ENCODE measurements around the gene APOLD1. TPM values are rescaled to one million over a fixed set of nuclear protein-coding genes. Genes with fewer than 3 reads are reported as not detected.

APOLD1 gene
- polyA plus RNA-seq, 1 donor (not counting 4 experiments of a cell fraction or from before 2014, with no cell fraction given) = 0.34 TPM

GRCh38 chr12:12811343-12811742 is 25.9 kb downstream of the APOLD1 start:
- H3K9ac ChIP-seq (ENCODE audit: control insufficient read depth, extremely low read depth, insufficient read depth, low read length) = no peak overlapping the region
- dilution Hi-C loops (cut with MboI; ENCODE audit: extremely low pct_ligation_motif_present, low sequenced_read_pairs) = no loop called here
- H3K79me2 ChIP-seq (ENCODE audit: control insufficient read depth, insufficient read depth, low read length) = peaks cover 32% of the 10 kb centered on the region
- peaks cover 1 to 6% of the 10 kb centered on the region in 2 experiments for H3K36me3 ChIP-seq (ENCODE audit: control insufficient read depth in 2 of 2, extremely low read depth in 1 of 2, insufficient read depth in 2 of 2, low read length in 2 of 2)
- no peak for DNase-seq (ENCODE audit: low read depth, low spot score)
- no peak overlapping the region for H3K4me3 ChIP-seq (ENCODE audit: control insufficient read depth in 2 of 3, extremely low read depth in 1 of 3, insufficient read depth in 2 of 3, low read depth in 1 of 3, low read length in 3 of 3)
- H3K9me3 ChIP-seq (ENCODE audit: control insufficient read depth, low read depth, low read length) = no peaks in the 10 kb centered on the region
- H4K20me1 ChIP-seq (ENCODE audit: control insufficient read depth, extremely low read depth, insufficient read depth, low read length) = no peaks in the 10 kb centered on the region
- H3K9me1 ChIP-seq (ENCODE audit: control insufficient read depth, extremely low read depth, insufficient read depth, low read length) = no peaks in the 10 kb centered on the region
- H3K4me1 ChIP-seq (ENCODE audit: control insufficient read depth, extremely low read depth, insufficient read depth, low read length) = peaks cover 7% of the 10 kb centered on the region
- no peak overlapping the region for H3K4me2 ChIP-seq (ENCODE audit: control insufficient read depth, extremely low read depth, insufficient read depth, low read depth, low read length)
- no peak for FAIRE-seq
- no peak overlapping the region for H3K27ac ChIP-seq (ENCODE audit: control insufficient read depth, insufficient read depth, low read length)
- no peak overlapping the region for H2AFZ ChIP-seq (ENCODE audit: control insufficient read depth, low read length)
- TF ChIP-seq CTCF (optimal IDR thresholded peaks at IDR 0.05 in 1 of 3, IDR thresholded peaks at IDR 0.05 in 1 of 3, conservative IDR thresholded peaks at IDR 0.05 in 1 of 3; ENCODE audit: extremely low read depth in 1 of 3, insufficient read depth in 2 of 3, low read length in 3 of 3) = no peak
- TF ChIP-seq EZH2 (IDR thresholded peaks at IDR 0.05; ENCODE audit: low read length) = no peak
- H3K27me3 ChIP-seq (ENCODE audit: control insufficient read depth, extremely low read depth, insufficient read depth, low read length) = no peaks in the 10 kb centered on the region

- Histone ChIP-seq H2AFZ (ENCODE audit: control insufficient read depth, low read length) (no peak overlapping the region), H3K4me3 (ENCODE audit: control insufficient read depth in 2 of 3, extremely low read depth in 1 of 3, insufficient read depth in 2 of 3, low read depth in 1 of 3, low read length in 3 of 3) (no peak overlapping the region), H3K4me1 (ENCODE audit: control insufficient read depth, extremely low read depth, insufficient read depth, low read length) (peaks cover 7% of the 10 kb centered on the region), H4K20me1 (ENCODE audit: control insufficient read depth, extremely low read depth, insufficient read depth, low read length) (no peaks in the 10 kb centered on the region), H3K27me3 (ENCODE audit: control insufficient read depth, extremely low read depth, insufficient read depth, low read length) (no peaks in the 10 kb centered on the region), H3K9me3 (ENCODE audit: control insufficient read depth, low read depth, low read length) (no peaks in the 10 kb centered on the region), H3K9me1 (ENCODE audit: control insufficient read depth, extremely low read depth, insufficient read depth, low read length) (no peaks in the 10 kb centered on the region), H3K27ac (ENCODE audit: control insufficient read depth, insufficient read depth, low read length) (no peak overlapping the region), H3K36me3 (ENCODE audit: control insufficient read depth in 2 of 2, extremely low read depth in 1 of 2, insufficient read depth in 2 of 2, low read length in 2 of 2) (peaks cover 1 to 6% of the 10 kb centered on the region in 2 experiments), H3K4me2 (ENCODE audit: control insufficient read depth, extremely low read depth, insufficient read depth, low read depth, low read length) (no peak overlapping the region), H3K9ac (ENCODE audit: control insufficient read depth, extremely low read depth, insufficient read depth, low read length) (no peak overlapping the region), H3K79me2 (ENCODE audit: control insufficient read depth, insufficient read depth, low read length) (peaks cover 40% of the 10 kb centered on the region)
- dilution Hi-C loops (cut with MboI; ENCODE audit: extremely low pct_ligation_motif_present, low sequenced_read_pairs) = no loop called here
- TF ChIP-seq EZH2 (IDR thresholded peaks at IDR 0.05; ENCODE audit: low read length) = no peak
- TF ChIP-seq CTCF (optimal IDR thresholded peaks at IDR 0.05 in 1 of 3, IDR thresholded peaks at IDR 0.05 in 1 of 3, conservative IDR thresholded peaks at IDR 0.05 in 1 of 3; ENCODE audit: extremely low read depth in 1 of 3, insufficient read depth in 2 of 3, low read length in 3 of 3) = peak in 1 of 3 experiments; percentile 24
- DNase-seq (ENCODE audit: low read depth, low spot score) (no peak), FAIRE-seq (no peak)
Measured at GRCh38 chr12:12812174-12812573, 26.7 kb downstream of the APOLD1 start.
